K562 (cell line): Measurements from ENCODE around the gene LRRN3. TPM values are rescaled to one million over a fixed set of nuclear protein-coding genes. Genes with fewer than 3 reads are reported as not detected.

Experiments used
- ATAC-seq: fragments of 200-7000 bp; cut with Tn5 transposase; 3 replicates; pipeline ENCODE4 v1.9.1; 2020; ENCODE audit warnings: moderate library complexity
- BruUV-seq: library from RNA; stranded (reverse); fragments of 400-500 nt; replicated peaks from 2 replicates; lab custom pipeline; 2021; lab: Mats Ljungman, UMichigan
- CTCF ChIA-PET: fragments of 300-600 bp; formaldehyde crosslinking; extraction: SDS; loops from one replicate; lab custom pipeline; 2021; ENCODE audit warnings: low intra/inter-chr PET ratio; lab: Yijun Ruan, JAX
- POLR2A ChIA-PET: fragments of 300-600, 350-650 bp; sonication (Branson Sonifier 250); formaldehyde crosslinking; extraction: SDS; loops from one replicate; lab custom pipeline; 2021; ENCODE audit warnings: antibody characterized with exemption, inconsistent platforms; lab: Yijun Ruan, JAX
- DNase-seq, 4 experiments: peaks; one replicate each; pipeline versions ENCODE4 v3.0.0 to v3.0.0-alpha.2; 2011 to 2018; ENCODE audit warnings: low spot score in 3 of 4, mixed read lengths in 3 of 4; ENCODE audit errors: extremely low read depth in 1 of 4
- FAIRE-seq: peaks from 2 replicates; lab custom pipeline; 2011; peaks lifted over from hg19 to GRCh38; lab: Jason Lieb, UNC
- H2AFZ ChIP-seq: 2 replicates; pipeline ENCODE4 v1.6.0; 2011; ENCODE audit warnings: low read depth, low read length, control low read depth, inconsistent platforms
- H3K27ac ChIP-seq: fragments of 200-600 bp; 3 replicates; pipeline ENCODE4 v1.8.0; 2011; ENCODE audit warnings: low read depth, mild to moderate bottlenecking, control low read depth, inconsistent platforms, low read length, moderate library complexity, mixed read lengths; ENCODE audit errors: extremely low read depth
- H3K27me3 ChIP-seq, 2 experiments: fragments of 300-600 bp in 1 of 2; 2 replicates in 1 of 2; 3 replicates in 1 of 2; pipeline versions ENCODE4 v1.6.0 to v1.8.0; 2011; ENCODE audit warnings: inconsistent platforms in 2 of 2, low read length in 2 of 2, mild to moderate bottlenecking in 1 of 2, mixed read lengths in 1 of 2, moderate library complexity in 1 of 2; ENCODE audit not compliant: control insufficient read depth in 2 of 2, insufficient read depth in 2 of 2
- H3K36me3 ChIP-seq: fragments of 300-600 bp; 3 replicates; pipeline ENCODE4 v1.8.0; 2011; ENCODE audit warnings: mild to moderate bottlenecking, low read length, inconsistent platforms; ENCODE audit not compliant: control insufficient read depth, insufficient read depth
- H3K4me1 ChIP-seq, 2 experiments: fragments of 200-600 bp in 1 of 2; replicated peaks in 1 of 2; 2 replicates in 1 of 2; 3 replicates in 1 of 2; pipeline versions ENCODE4 v1.5.1 to v1.8.0; 2011; ENCODE audit warnings: inconsistent platforms in 2 of 2, low read length in 2 of 2, mild to moderate bottlenecking in 1 of 2, mixed read lengths in 1 of 2, moderate library complexity in 1 of 2; ENCODE audit not compliant: control insufficient read depth in 2 of 2, insufficient read depth in 2 of 2
- H3K4me2 ChIP-seq: 2 replicates; pipeline ENCODE4 v1.6.1; 2011; ENCODE audit warnings: low read length, control low read depth, inconsistent platforms, mixed read lengths; ENCODE audit not compliant: insufficient read depth
- H3K4me3 ChIP-seq: fragments of 200-600 bp; sonication (generic), shearing (Covaris generic); 2 replicates; pipeline ENCODE4 v1.5.1; 2016; ENCODE audit warnings: control low read depth, inconsistent platforms
- H3K79me2 ChIP-seq: fragments of 200-600 bp; 3 replicates; pipeline ENCODE4 v1.8.0; 2011; ENCODE audit warnings: low read length, inconsistent platforms; ENCODE audit not compliant: control insufficient read depth, insufficient read depth
- H3K9ac ChIP-seq, 2 experiments: 2 replicates each; pipeline versions ENCODE4 v1.6.0 to v1.6.1; 2011; ENCODE audit warnings: low read depth in 2 of 2, low read length in 2 of 2, control low read depth in 1 of 2, inconsistent platforms in 1 of 2, mild to moderate bottlenecking in 1 of 2, mixed read lengths in 1 of 2; ENCODE audit not compliant: insufficient read depth in 1 of 2
- H3K9me1 ChIP-seq: one replicate; pipeline ENCODE4 v1.6.0; 2011; ENCODE audit warnings: inconsistent platforms, mild to moderate bottlenecking, low read length, moderate library complexity; ENCODE audit not compliant: control insufficient read depth, insufficient read depth
- H3K9me3 ChIP-seq: replicated peaks from 2 replicates; pipeline ENCODE4 v1.5.1; 2011; ENCODE audit warnings: low read depth, low read length, inconsistent platforms; ENCODE audit not compliant: control insufficient read depth, insufficient read depth
- H4K20me1 ChIP-seq: replicated peaks from 2 replicates; pipeline ENCODE4 v1.6.1; 2011; ENCODE audit warnings: low read length, inconsistent platforms, mixed read lengths; ENCODE audit not compliant: control insufficient read depth, insufficient read depth
- NCOA2 ChIP-seq, 2 experiments: fragments of 450-650 bp; IDR thresholded peaks; 2 replicates each; pipeline ENCODE4 v1.6.1; 2018; ENCODE audit warnings: mild to moderate bottlenecking in 2 of 2, moderate library complexity in 1 of 2; ENCODE audit not compliant: partially characterized antibody in 2 of 2
- PHTF2 ChIP-seq: fragments of 250-450 bp; sonication (Bioruptor Pico); IDR thresholded peaks from 2 replicates; pipeline ENCODE4 v1.5.0; 2021; ENCODE audit warnings: mild to moderate bottlenecking
- ZNF444 ChIP-seq: fragments of 250-450 bp; sonication (Bioruptor Pico); IDR thresholded peaks from 2 replicates; pipeline ENCODE4 v1.4.0; 2020; ENCODE audit warnings: mild to moderate bottlenecking, moderate library complexity
- ZNF740 ChIP-seq, 3 experiments: fragments of 200-800 bp in 1 of 3; sonication (Bioruptor generic) in 1 of 3; sonication (generic) in 1 of 3; formaldehyde crosslinking in 1 of 3; IDR thresholded peaks; 2 replicates each; pipeline versions ENCODE4 v1.6.1 to v1.8.0; 2016 to 2022; ENCODE audit warnings: mild to moderate bottlenecking in 2 of 3, missing compliant biosample characterization in 2 of 3, missing genetic modification characterization in 2 of 3, missing genetic modification reagents in 1 of 3
- WGBS: fragments of 100-300 bp; shearing (Covaris generic); methylation state at CpG from one replicate; pipeline ENCODE4 v1.1.6; 2016; ENCODE audit warnings: low coverage, mixed read lengths; ENCODE audit not compliant: insufficient coverage; ENCODE audit errors: missing lambda C conversion rate; 5-methylcytosine and 5-hydroxymethylcytosine counted together
- in situ Hi-C: fragments of 300-500 bp; cut with MboI; formaldehyde crosslinking; loops from 4 replicates; pipeline ENCODE4 v1.15.0; 2018; ENCODE audit warnings: inconsistent platforms, mixed read lengths
- intact Hi-C: fragments of 100-400 bp; cut with micrococcal nuclease; formaldehyde crosslinking; loops from 2 replicates; pipeline ENCODE4 v1.14.2; 2022
- polyA plus RNA-seq, 8 experiments: library from polyadenylated mRNA; depleted of rRNA in 4 of 8; stranded (reverse) in 5 of 8; unstranded in 3 of 8; fragments of >200 nt; fragmentation: Nextera tagmentation in 2 of 8; fragmentation: Illumina TruSeq in 1 of 8; extraction: Ambion mirVana in 2 of 8; extraction: Trizol in 1 of 8; gene quantifications; 2 replicates each; pipeline versions ENCODE4 v1.2.1 to v1.2.3, GENCODE V29; 2011 to 2014; ENCODE audit warnings: inconsistent platforms in 1 of 8, missing spikeins in 1 of 8
- total RNA-seq, 7 experiments: library from RNA; depleted of rRNA in 6 of 7; stranded (reverse); fragments of >200 nt in 6 of 7; fragmentation: Illumina TruSeq in 2 of 7; extraction: Trizol in 2 of 7; gene quantifications; 2 replicates each; pipeline versions ENCODE4 v1.2.1 to v1.2.3, GENCODE V29; 2011 to 2021; ENCODE audit warnings: low replicate concordance in 1 of 7

LRRN3 gene
- total and polyA plus RNA-seq, 9 of the 15 experiments (the other 6 are each of a cell fraction or from before 2014, with no cell fraction given), result 0.05 to 1.00 (median 0.20) TPM; not detected in 1

GRCh38 chr7:111049971-111050680, 40.8 kb upstream of the LRRN3 start:
- intact Hi-C loops (no loop called here), in situ Hi-C loops (no loop called here)
- Histone ChIP-seq H3K9me3 (no peaks in the 10 kb centered on the region), H4K20me1 (no peaks in the 10 kb centered on the region), H3K9me1 (no peaks in the 10 kb centered on the region), H3K9ac (no peak overlapping the region), H3K4me3 (no peak overlapping the region), H3K27ac (no peak overlapping the region), H2AFZ (no peak overlapping the region), H3K36me3 (no peaks in the 10 kb centered on the region), H3K4me1 (no peaks in the 10 kb centered on the region), H3K27me3 (no peaks in the 10 kb centered on the region), H3K79me2 (no peaks in the 10 kb centered on the region), H3K4me2 (no peak overlapping the region)
- no TSS peak for BruUV-seq
- TF ChIP-seq NCOA2 (IDR thresholded peaks at IDR 0.05; ENCODE audit: partially characterized antibody in 2 of 2), result no peak
- TF ChIP-seq ZNF740 (CRISPR knock-in tag; IDR thresholded peaks at IDR 0.05), result no peak
- no peak for TF ChIP-seq ZNF740 (tag; IDR thresholded peaks at IDR 0.05)
- TF ChIP-seq ZNF444 (CRISPR knock-in tag), result no peak
- no peak for TF ChIP-seq PHTF2 (CRISPR knock-in tag)
- CTCF ChIA-PET, result no interaction called here
- FAIRE-seq, result no peak
- POLR2A ChIA-PET, result interaction anchor here (0.6 kb wide), 1 partner anchor 11 kb away, joined by 3 read pairs; no protein-coding TSS in a partner anchor
- WGBS, result 42% methylated on average over 7 of the region's 7 CpGs
- no peak for ATAC-seq
- no peak for DNase-seq
